Measurements from ENCODE around the gene HOXA11.

Gene HOXA11

GRCh38 chr7:27144781-27145164 lies 40.3 kb downstream of the HOXA11 start:
- DNase-seq = no peak

- DNase-seq = no peak
Observed at GRCh38 chr7:27143950-27144780, 40.9 kb downstream of the HOXA11 start.

- no peak for DNase-seq
Observed at GRCh38 chr7:27143023-27143949, 41.7 kb downstream of the HOXA11 start, which contains the start of gene HOXA5. HOXA5 (minus strand) TSS chr7:27143681; CDS start chr7:27143607, 74 bp downstream.

GRCh38 chr7:27142580-27143022 lies 42.4 kb downstream of the HOXA11 start:
- DNase-seq = no peak

GRCh38 chr7:27141923-27142579 lies 43.0 kb downstream of the HOXA11 start:
- DNase-seq = no peak

- no peak for DNase-seq
Observed at GRCh38 chr7:27141137-27141922, 43.7 kb downstream of the HOXA11 start.

GRCh38 chr7:27140126-27140857 lies 44.7 kb downstream of the HOXA11 start:
- no peak for DNase-seq

GRCh38 chr7:27139334-27140125 lies 45.5 kb downstream of the HOXA11 start:
- no peak for DNase-seq

GRCh38 chr7:27138985-27139333 lies 46.1 kb downstream of the HOXA11 start:
- no peak for DNase-seq

- DNase-seq = no peak
Observed at GRCh38 chr7:27138472-27138871, 46.6 kb downstream of the HOXA11 start.

GRCh38 chr7:27137640-27138315 lies 47.3 kb downstream of the HOXA11 start:
- DNase-seq = no peak

GRCh38 chr7:27134392-27134791 lies 50.6 kb downstream of the HOXA11 start:
- DNase-seq = no peak

- DNase-seq = no peak
Observed at GRCh38 chr7:27133409-27134231, 51.4 kb downstream of the HOXA11 start.

- DNase-seq = no peak
Observed at GRCh38 chr7:27132978-27133377, 52.1 kb downstream of the HOXA11 start.

- no peak for DNase-seq
Observed at GRCh38 chr7:27132214-27132613, 52.8 kb downstream of the HOXA11 start.

GRCh38 chr7:27131390-27131819 lies 53.6 kb downstream of the HOXA11 start:
- DNase-seq = no peak

All from GDM1 (cell line).